OCI-LY3 (cell line): ENCODE data around the gene FSTL4.

Experiments
- H2AFZ ChIP-seq: fragments of 200-600, 300-600 bp; shearing (Covaris generic); 2 replicates; pipeline ENCODE4 v1.6.0; 2014; ENCODE audit warnings: antibody characterized with exemption, low read depth, low read length
- H3K27ac ChIP-seq: fragments of 200-600, 300-600 bp; sonication (generic); 2 replicates; pipeline ENCODE4 v1.5.1; 2014; ENCODE audit warnings: mild to moderate bottlenecking, low read length, moderate library complexity, mixed read lengths
- H3K27me3 ChIP-seq: fragments of 200-600, 300-600 bp; sonication (generic); 2 replicates; pipeline ENCODE4 v1.6.1; 2014; ENCODE audit warnings: low read depth, low read length, mixed read lengths
- H3K36me3 ChIP-seq: fragments of 200-600, 300-600 bp; sonication (generic); replicated peaks from 2 replicates; pipeline ENCODE3; 2014; ENCODE audit warnings: low read depth, low read length, mixed read lengths
- H3K4me1 ChIP-seq: fragments of 300-600, 200-600 bp; sonication (generic); 2 replicates; pipeline ENCODE4 v1.6.1; 2014; ENCODE audit warnings: low read length, mixed read lengths
- H3K4me2 ChIP-seq: fragments of 200-600, 300-600 bp; sonication (generic); 2 replicates; pipeline ENCODE4 v1.6.1; 2014; ENCODE audit warnings: low read length, mixed read lengths
- H3K4me3 ChIP-seq: fragments of 300-600, 200-600 bp; sonication (generic); 2 replicates; pipeline ENCODE4 v1.5.1; 2014; ENCODE audit warnings: antibody characterized with exemption, mild to moderate bottlenecking, low read length, moderate library complexity
- H3K79me2 ChIP-seq: fragments of 300-600, 200-600 bp; shearing (Covaris generic); 2 replicates; pipeline ENCODE4 v1.6.1; 2014; ENCODE audit warnings: mild to moderate bottlenecking, low read length, mixed read lengths
- H3K9ac ChIP-seq: fragments of 300-600, 200-600 bp; shearing (Covaris generic); 2 replicates; pipeline ENCODE4 v1.6.0; 2014; ENCODE audit warnings: mild to moderate bottlenecking, low read length, moderate library complexity
- H3K9me3 ChIP-seq: fragments of 200-600, 300-600 bp; shearing (Covaris generic); 2 replicates; pipeline ENCODE4 v1.6.1; 2014; ENCODE audit warnings: low read length, mixed read lengths; ENCODE audit not compliant: insufficient read depth
- H4K20me1 ChIP-seq: fragments of 200-600, 300-600 bp; sonication (generic); 2 replicates; pipeline ENCODE4 v1.6.1; 2016; ENCODE audit warnings: low read length, mixed read lengths; ENCODE audit not compliant: insufficient read depth
- EZH2phosphoT487 ChIP-seq: fragments of 200-600 bp; shearing (Covaris generic); IDR thresholded peaks from 2 replicates; pipeline ENCODE4 v1.6.1; 2018; ENCODE audit warnings: antibody characterized with exemption, mixed run types, low read depth
- TF ChIP-seq, protein P1 (sequence below): fragments of 200-600, 300-600 bp; sonication (generic); IDR thresholded peaks from 2 replicates; pipeline ENCODE4 v1.5.1; 2014; ENCODE audit warnings: antibody characterized with exemption, low read length, low read depth

FSTL4 gene

DNA sequence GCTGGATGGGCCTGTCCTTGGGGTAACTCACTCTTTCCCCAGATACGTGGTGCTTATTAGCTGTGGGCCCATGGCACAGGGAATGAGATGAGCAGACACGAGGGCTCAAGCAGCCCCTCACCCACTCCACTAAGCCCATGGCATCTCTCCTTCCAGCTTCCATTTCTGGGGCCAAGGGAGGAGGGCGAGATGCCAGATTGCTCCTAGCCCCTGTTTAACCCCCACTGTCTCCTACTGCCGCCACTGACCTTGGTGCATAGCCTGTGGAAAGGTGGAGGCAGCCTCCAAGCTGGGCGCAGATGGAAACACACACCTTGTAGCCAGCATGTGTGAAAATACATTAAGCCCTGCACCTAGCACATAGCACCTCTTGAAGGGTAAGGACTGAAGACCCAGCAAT is 167.6 kb downstream of the FSTL4 start:
- H3K79me2 ChIP-seq, result no peaks in the 10 kb centered on the region
- TF ChIP-seq, protein P1, sequence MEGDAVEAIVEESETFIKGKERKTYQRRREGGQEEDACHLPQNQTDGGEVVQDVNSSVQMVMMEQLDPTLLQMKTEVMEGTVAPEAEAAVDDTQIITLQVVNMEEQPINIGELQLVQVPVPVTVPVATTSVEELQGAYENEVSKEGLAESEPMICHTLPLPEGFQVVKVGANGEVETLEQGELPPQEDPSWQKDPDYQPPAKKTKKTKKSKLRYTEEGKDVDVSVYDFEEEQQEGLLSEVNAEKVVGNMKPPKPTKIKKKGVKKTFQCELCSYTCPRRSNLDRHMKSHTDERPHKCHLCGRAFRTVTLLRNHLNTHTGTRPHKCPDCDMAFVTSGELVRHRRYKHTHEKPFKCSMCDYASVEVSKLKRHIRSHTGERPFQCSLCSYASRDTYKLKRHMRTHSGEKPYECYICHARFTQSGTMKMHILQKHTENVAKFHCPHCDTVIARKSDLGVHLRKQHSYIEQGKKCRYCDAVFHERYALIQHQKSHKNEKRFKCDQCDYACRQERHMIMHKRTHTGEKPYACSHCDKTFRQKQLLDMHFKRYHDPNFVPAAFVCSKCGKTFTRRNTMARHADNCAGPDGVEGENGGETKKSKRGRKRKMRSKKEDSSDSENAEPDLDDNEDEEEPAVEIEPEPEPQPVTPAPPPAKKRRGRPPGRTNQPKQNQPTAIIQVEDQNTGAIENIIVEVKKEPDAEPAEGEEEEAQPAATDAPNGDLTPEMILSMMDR, result no peak
- TF ChIP-seq EZH2phosphoT487, result no peak
- H3K4me3 ChIP-seq, result no peak overlapping the region
- no peaks in the 10 kb centered on the region for H4K20me1 ChIP-seq
- no peaks in the 10 kb centered on the region for H3K36me3 ChIP-seq
- H3K27ac ChIP-seq, result no peak overlapping the region
- H3K27me3 ChIP-seq, result no peaks in the 10 kb centered on the region
- no peak overlapping the region for H3K9ac ChIP-seq
- H3K9me3 ChIP-seq, result no peaks in the 10 kb centered on the region
- no peak overlapping the region for H2AFZ ChIP-seq
- H3K4me1 ChIP-seq, result no peaks in the 10 kb centered on the region
- H3K4me2 ChIP-seq, result no peak overlapping the region

DNA sequence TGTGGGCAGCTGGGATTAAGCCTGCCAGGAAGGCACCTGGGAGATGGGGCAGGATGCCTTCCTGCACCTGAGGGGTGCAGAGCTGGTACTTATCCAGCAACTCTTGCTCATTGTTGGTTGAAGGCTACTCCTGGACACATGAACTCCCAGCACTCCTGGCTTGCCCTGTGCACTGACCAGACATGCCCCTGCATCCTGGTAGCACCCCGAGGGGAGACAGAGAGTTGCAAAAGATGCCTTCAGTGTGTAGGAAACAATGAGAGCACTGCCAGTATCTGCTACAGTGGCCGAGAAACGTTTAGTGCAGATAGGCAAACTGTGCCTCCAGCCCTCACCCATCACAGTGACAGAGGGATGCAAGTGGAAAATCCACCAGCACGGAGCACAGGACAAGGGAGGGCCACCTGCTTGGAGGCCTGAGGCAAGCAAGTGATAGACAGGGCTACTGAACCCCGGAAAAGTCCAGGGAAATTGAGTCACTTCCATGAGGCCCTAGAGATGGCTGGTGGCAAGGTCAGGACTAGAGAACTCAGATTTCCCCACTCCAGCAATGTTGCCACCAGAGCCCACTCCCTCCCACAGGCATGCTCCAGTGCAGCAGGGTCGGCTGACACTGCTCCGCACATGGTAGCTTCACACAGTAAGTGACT is 171.1 kb downstream of the FSTL4 start:
- no peaks in the 10 kb centered on the region for H3K27me3 ChIP-seq
- H3K79me2 ChIP-seq, result no peaks in the 10 kb centered on the region
- H3K27ac ChIP-seq, result no peak overlapping the region
- H3K4me2 ChIP-seq, result no peak overlapping the region
- no peaks in the 10 kb centered on the region for H3K4me1 ChIP-seq
- no peak overlapping the region for H3K9ac ChIP-seq
- no peak overlapping the region for H3K4me3 ChIP-seq
- H4K20me1 ChIP-seq, result no peaks in the 10 kb centered on the region
- TF ChIP-seq, protein P1, result no peak
- no peak for TF ChIP-seq EZH2phosphoT487
- no peak overlapping the region for H2AFZ ChIP-seq
- no peaks in the 10 kb centered on the region for H3K9me3 ChIP-seq
- H3K36me3 ChIP-seq, result no peaks in the 10 kb centered on the region

- Histone ChIP-seq H3K4me3 (no peak overlapping the region), H3K9ac (no peak overlapping the region), H3K4me1 (no peaks in the 10 kb centered on the region), H2AFZ (no peak overlapping the region), H3K27me3 (no peaks in the 10 kb centered on the region), H3K36me3 (no peaks in the 10 kb centered on the region), H3K27ac (no peak overlapping the region), H3K4me2 (no peak overlapping the region), H4K20me1 (no peaks in the 10 kb centered on the region), H3K9me3 (no peaks in the 10 kb centered on the region), H3K79me2 (no peaks in the 10 kb centered on the region)
- no peak for TF ChIP-seq EZH2phosphoT487
- TF ChIP-seq, protein P1, result no peak
Observed at GRCh38 chr5:133440467-133441115, 171.8 kb downstream of the FSTL4 start.

DNA sequence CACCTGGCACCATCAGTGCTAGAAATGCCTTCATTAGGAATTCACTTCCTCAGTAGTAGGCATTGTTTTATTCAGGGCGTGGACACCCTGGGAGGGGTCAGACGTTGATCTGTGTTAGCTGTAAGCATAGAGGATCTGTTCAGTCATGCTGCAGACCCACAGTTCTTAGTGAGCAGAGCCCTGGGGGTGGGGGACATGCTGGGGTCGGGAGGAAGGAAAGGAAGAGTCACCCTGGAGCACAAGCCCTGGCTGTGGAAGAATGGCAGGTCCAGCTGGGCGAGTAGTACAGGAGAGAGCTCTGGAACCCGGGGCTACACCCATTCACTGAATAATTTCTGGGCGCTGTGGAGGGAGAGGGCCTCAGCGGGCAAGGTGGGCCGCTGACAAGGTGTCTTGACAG is 172.5 kb downstream of the FSTL4 start:
- H4K20me1 ChIP-seq, result no peaks in the 10 kb centered on the region
- no peaks in the 10 kb centered on the region for H3K4me1 ChIP-seq
- H3K79me2 ChIP-seq, result no peaks in the 10 kb centered on the region
- H3K9ac ChIP-seq, result no peak overlapping the region
- no peaks in the 10 kb centered on the region for H3K36me3 ChIP-seq
- no peak overlapping the region for H3K4me2 ChIP-seq
- TF ChIP-seq, protein P1, result no peak
- TF ChIP-seq EZH2phosphoT487, result no peak
- H3K27me3 ChIP-seq, result no peaks in the 10 kb centered on the region
- no peak overlapping the region for H3K27ac ChIP-seq
- H3K4me3 ChIP-seq, result no peak overlapping the region
- H2AFZ ChIP-seq, result no peak overlapping the region
- H3K9me3 ChIP-seq, result no peaks in the 10 kb centered on the region
